H1 (cell line): Measurements from ENCODE around the gene ALOX15B. TPM values are rescaled to one million over a fixed set of nuclear protein-coding genes. Genes with fewer than 3 reads are reported as not detected.
A peak's percentile ranks its signal among the peaks of the same experiment; 100 is the strongest.

ENCODE experiments used
- CTCF ChIA-PET: fragments of 300-600 bp; sonication (Branson Sonifier 250); formaldehyde crosslinking; loops from one replicate; lab custom pipeline; 2021; ENCODE audit not compliant: partially characterized antibody; lab: Charles Lee
- POLR2A ChIA-PET: fragments of 300-600 bp; sonication (Branson Sonifier 250); formaldehyde crosslinking; loops from one replicate; lab custom pipeline; 2021; ENCODE audit warnings: inconsistent platforms; ENCODE audit not compliant: partially characterized antibody; lab: Charles Lee
- DNase-seq, 2 experiments: peaks; one replicate each; pipeline versions ENCODE4 v3.0.0 to v3.0.0-alpha.2; 2010 to 2022; ENCODE audit warnings: low spot score in 2 of 2, low read depth in 1 of 2, mixed read lengths in 1 of 2
- FAIRE-seq: peaks from 2 replicates; lab custom pipeline; 2011; peaks lifted over from hg19 to GRCh38; lab: Jason Lieb, UNC
- H2AFZ ChIP-seq: 2 replicates; pipeline ENCODE4 v1.8.1; 2012; ENCODE audit warnings: low read length, inconsistent platforms
- H2AK5ac ChIP-seq: 2 replicates; pipeline ENCODE4 v1.6.1; 2013; ENCODE audit warnings: low read depth, low read length
- H2BK120ac ChIP-seq: replicated peaks from 2 replicates; pipeline ENCODE3; 2013; ENCODE audit warnings: low read depth, low read length, inconsistent platforms
- H2BK12ac ChIP-seq: 2 replicates; pipeline ENCODE4 v1.6.1; 2013; ENCODE audit warnings: low read depth, low read length
- H2BK15ac ChIP-seq: 2 replicates; pipeline ENCODE4 v1.6.1; 2013; ENCODE audit warnings: low read length
- H2BK20ac ChIP-seq: 2 replicates; pipeline ENCODE4 v1.6.1; 2013; ENCODE audit warnings: low read length
- H2BK5ac ChIP-seq: 2 replicates; pipeline ENCODE4 v1.6.1; 2013; ENCODE audit warnings: low read depth, low read length
- H3K14ac ChIP-seq: 2 replicates; pipeline ENCODE4 v1.6.1; 2013; ENCODE audit warnings: inconsistent platforms; ENCODE audit not compliant: insufficient read length
- H3K18ac ChIP-seq: 2 replicates; pipeline ENCODE4 v1.6.1; 2013; ENCODE audit warnings: low read length; ENCODE audit errors: extremely low read depth
- H3K23ac ChIP-seq: 2 replicates; pipeline ENCODE4 v1.6.1; 2013; ENCODE audit warnings: inconsistent platforms; ENCODE audit not compliant: insufficient read length
- H3K23me2 ChIP-seq: 2 replicates; pipeline ENCODE4 v1.6.1; 2013; ENCODE audit warnings: low read depth, low read length
- H3K27ac ChIP-seq: 2 replicates; pipeline ENCODE4 v1.6.1; 2011; ENCODE audit warnings: low read depth, low read length, inconsistent platforms
- H3K27me3 ChIP-seq, 4 experiments: replicated peaks in 1 of 4; 1 replicate in 1 of 4; 2 replicates in 3 of 4; pipeline versions ENCODE4 v1.6.1 to v1.8.1; 2011 to 2013; ENCODE audit warnings: low read length in 3 of 4, mild to moderate bottlenecking in 3 of 4, inconsistent platforms in 2 of 4, mixed read lengths in 2 of 4, moderate library complexity in 1 of 4; ENCODE audit not compliant: control insufficient read depth in 3 of 4, insufficient read depth in 3 of 4; ENCODE audit errors: extremely low read depth in 1 of 4
- H3K36me3 ChIP-seq, 4 experiments: 2 replicates each; pipeline versions ENCODE4 v1.6.1 to v1.8.1; 2011 to 2013; ENCODE audit warnings: mild to moderate bottlenecking in 4 of 4, low read length in 3 of 4, moderate library complexity in 2 of 4, control low read depth in 1 of 4, inconsistent platforms in 1 of 4; ENCODE audit not compliant: insufficient read depth in 4 of 4, control insufficient read depth in 2 of 4
- H3K4ac ChIP-seq: replicated peaks from 2 replicates; pipeline ENCODE3; 2013; ENCODE audit warnings: low read length, low read depth, mixed read lengths, inconsistent platforms; ENCODE audit not compliant: insufficient read length
- H3K4me1 ChIP-seq, 4 experiments: replicated peaks in 1 of 4; 1 replicate in 1 of 4; 2 replicates in 3 of 4; pipeline versions ENCODE4 v1.6.1 to v1.8.1; 2011 to 2013; ENCODE audit warnings: low read length in 3 of 4, inconsistent platforms in 2 of 4, mixed read lengths in 1 of 4; ENCODE audit not compliant: insufficient read depth in 4 of 4, control insufficient read depth in 3 of 4
- H3K4me2 ChIP-seq, 2 experiments: 2 replicates each; pipeline versions ENCODE4 v1.6.1 to v1.8.1; 2011 to 2013; ENCODE audit warnings: low read depth in 2 of 2, low read length in 2 of 2, control low read depth in 1 of 2, inconsistent platforms in 1 of 2, mild to moderate bottlenecking in 1 of 2; ENCODE audit not compliant: insufficient read depth in 1 of 2
- H3K4me3 ChIP-seq, 4 experiments: fragments of 200-600, 300-600 bp in 1 of 4; sonication (generic), shearing (Covaris generic), sonication (Bioruptor Twin) in 1 of 4; 2 replicates each; pipeline versions ENCODE4 v1.5.1 to v1.8.1; 2011 to 2016; ENCODE audit warnings: low read length in 4 of 4, low read depth in 3 of 4, control low read depth in 2 of 4, inconsistent platforms in 2 of 4, mild to moderate bottlenecking in 2 of 4, mixed read lengths in 1 of 4, moderate library complexity in 1 of 4; ENCODE audit not compliant: insufficient read depth in 2 of 4; ENCODE audit errors: extremely low read depth in 1 of 4
- H3K56ac ChIP-seq: replicated peaks from 2 replicates; pipeline ENCODE3; 2013; ENCODE audit warnings: low read depth, mild to moderate bottlenecking, mixed read lengths, low read length, inconsistent platforms; ENCODE audit not compliant: insufficient read length
- H3K79me1 ChIP-seq: 2 replicates; pipeline ENCODE4 v1.6.1; 2013; ENCODE audit warnings: low read depth, low read length, control low read depth
- H3K79me2 ChIP-seq, 2 experiments: 2 replicates each; pipeline versions ENCODE4 v1.6.1 to v1.8.1; 2012 to 2013; ENCODE audit warnings: low read length in 2 of 2, mild to moderate bottlenecking in 2 of 2, inconsistent platforms in 1 of 2; ENCODE audit not compliant: insufficient read depth in 2 of 2, control insufficient read depth in 1 of 2
- H3K9ac ChIP-seq, 4 experiments: replicated peaks in 1 of 4; 1 replicate in 1 of 4; 2 replicates in 3 of 4; pipeline versions ENCODE4 v1.6.1 to v1.8.1; 2011 to 2013; ENCODE audit warnings: low read depth in 3 of 4, low read length in 3 of 4, control low read depth in 2 of 4, mild to moderate bottlenecking in 2 of 4, moderate library complexity in 2 of 4, inconsistent platforms in 1 of 4; ENCODE audit errors: extremely low read depth in 1 of 4
- H3K9me3 ChIP-seq, 2 experiments: 2 replicates each; pipeline versions ENCODE4 v1.6.1 to v1.8.1; 2012 to 2013; ENCODE audit warnings: mild to moderate bottlenecking in 2 of 2, moderate library complexity in 2 of 2, control low read depth in 1 of 2, inconsistent platforms in 1 of 2, low read depth in 1 of 2, low read length in 1 of 2, mixed read lengths in 1 of 2; ENCODE audit not compliant: insufficient read depth in 2 of 2
- H4K20me1 ChIP-seq, 2 experiments: replicated peaks in 1 of 2; 2 replicates each; pipeline versions ENCODE3 to v1.8.1; 2011 to 2013; ENCODE audit warnings: inconsistent platforms in 2 of 2, low read length in 2 of 2, mild to moderate bottlenecking in 1 of 2; ENCODE audit not compliant: insufficient read depth in 2 of 2, control insufficient read depth in 1 of 2
- H4K5ac ChIP-seq: 2 replicates; pipeline ENCODE4 v1.6.1; 2013; ENCODE audit warnings: low read length, low read depth, mixed read lengths, inconsistent platforms; ENCODE audit not compliant: insufficient read length
- H4K8ac ChIP-seq: 2 replicates; pipeline ENCODE4 v1.8.0; 2013; ENCODE audit warnings: mild to moderate bottlenecking, moderate library complexity, low read length, inconsistent platforms; ENCODE audit not compliant: insufficient read depth; ENCODE audit errors: extremely low read depth
- H4K91ac ChIP-seq: replicated peaks from 2 replicates; pipeline ENCODE3; 2013; ENCODE audit warnings: low read length, mixed read lengths, inconsistent platforms; ENCODE audit not compliant: insufficient read length
- JUN ChIP-seq: IDR thresholded peaks from 2 replicates; pipeline ENCODE4 v1.6.1; 2011; ENCODE audit warnings: low read depth, mild to moderate bottlenecking, improper control_type of control experiment, low read length
- KDM1A ChIP-seq: fragments of 200-600, 300-600 bp; sonication (generic); IDR thresholded peaks from 2 replicates; pipeline ENCODE4 v1.7.1; 2016; ENCODE audit warnings: mild to moderate bottlenecking, low read length, borderline replicate concordance
- MAFK ChIP-seq: IDR thresholded peaks from 2 replicates; pipeline ENCODE4 v1.6.1; 2012; ENCODE audit warnings: low read depth, mild to moderate bottlenecking, improper control_type of control experiment, low read length
- RXRA ChIP-seq: IDR thresholded peaks from 2 replicates; pipeline ENCODE4 v1.6.1; 2011; ENCODE audit warnings: low read depth, mild to moderate bottlenecking, low read length, moderate library complexity; ENCODE audit not compliant: insufficient read depth
- SAP30 ChIP-seq: fragments of 300-600 bp; sonication (generic); IDR thresholded peaks from 2 replicates; pipeline ENCODE4 v1.7.1; 2012; ENCODE audit warnings: low read length, moderate library complexity, mild to moderate bottlenecking, inconsistent platforms; ENCODE audit not compliant: insufficient read depth, insufficient replicate concordance
- SUZ12 ChIP-seq: fragments of 200-600 bp; sonication (generic); IDR thresholded peaks from 2 replicates; pipeline ENCODE4 v1.6.1; 2012; ENCODE audit warnings: mild to moderate bottlenecking, inconsistent platforms, low read length, moderate library complexity, mixed read lengths
- WGBS, 2 experiments: shearing (Covaris generic) in 1 of 2; methylation state at CpG; one replicate each; pipeline versions ENCODE4 v1.1.6 to v1.1.7; 2013 to 2015; ENCODE audit warnings: low lambda C conversion rate in 2 of 2, mixed read lengths in 2 of 2, inconsistent platforms in 1 of 2, low coverage in 1 of 2, missing lambda C conversion rate in 1 of 2; ENCODE audit not compliant: insufficient replicate concordance in 2 of 2, insufficient coverage in 1 of 2, insufficient read length in 1 of 2; ENCODE audit errors: extremely low coverage in 1 of 2, missing lambda C conversion rate in 1 of 2; 5-methylcytosine and 5-hydroxymethylcytosine counted together
- polyA plus RNA-seq, 7 experiments: library from polyadenylated mRNA; depleted of rRNA in 3 of 7; stranded (reverse) in 5 of 7; unstranded in 2 of 7; fragments of >200 nt in 5 of 7; fragments of 200-250 nt in 2 of 7; gene quantifications; 1 replicate in 5 of 7; 2 replicates in 1 of 7; 4 replicates in 1 of 7; pipeline versions ENCODE4 v1.2.1 to v1.2.3, GENCODE V29; 2011 to 2013; ENCODE audit warnings: missing spikeins in 2 of 7, mixed read lengths in 2 of 7
- total RNA-seq: library from RNA; stranded (reverse); fragmentation: NEBNext Ultra II Directional; extraction: Animal tissue kit (Norgen Biotek cat#: 25700); gene quantifications from 2 replicates; pipeline ENCODE4 v1.2.1, GENCODE V29; 2021
- TF ChIP-seq, protein P1 (sequence below), 3 experiments: IDR thresholded peaks; 1 replicate in 2 of 3; 2 replicates in 1 of 3; pipeline versions ENCODE4 v1.5.1 to v1.6.1; 2011; ENCODE audit warnings: low read length in 3 of 3, mild to moderate bottlenecking in 3 of 3, inconsistent platforms in 2 of 3, low read depth in 1 of 3, moderate library complexity in 1 of 3; ENCODE audit not compliant: insufficient read depth in 1 of 3; ENCODE audit errors: control extremely low read depth in 1 of 3

Gene ALOX15B
- total and polyA plus RNA-seq, 2 of the 8 experiments (the other 6 are each of a cell fraction or from before 2014, with no cell fraction given), result 0.63 to 0.91 TPM

- FAIRE-seq (no peak), DNase-seq (no peak)
- CTCF ChIA-PET, result interaction anchor here (0.5 to 4.0 kb wide), 11 partner anchors 8 to 118 kb away, joined by 3 to 19 read pairs (median 4); no protein-coding TSS in a partner anchor
- Histone ChIP-seq H3K27me3 (peaks cover 0 to 3% (median 0%) of the 10 kb centered on the region in 4 experiments; a peak in 3 of 7 replicates), H3K23me2 (no peaks in the 10 kb centered on the region), H3K4me1 (no peaks in the 10 kb centered on the region; a peak in 2 of 7 replicates), H2AFZ (no peak overlapping the region), H2BK12ac (no peak overlapping the region), H3K4me3 (no peak overlapping the region), H3K18ac (no peak overlapping the region), H2BK120ac (no peak overlapping the region), H2BK15ac (no peak overlapping the region), H3K9me3 (no peaks in the 10 kb centered on the region), H3K23ac (no peak overlapping the region), H3K27ac (no peak overlapping the region), H3K56ac (no peak overlapping the region), H3K9ac (no peak overlapping the region), H2BK5ac (no peak overlapping the region), H4K20me1 (no peaks in the 10 kb centered on the region), H3K4ac (no peak overlapping the region), H2BK20ac (no peak overlapping the region), H3K79me1 (no peaks in the 10 kb centered on the region), H3K36me3 (no peaks in the 10 kb centered on the region; a peak in 1 of 8 replicates), H3K79me2 (no peaks in the 10 kb centered on the region), H2AK5ac (no peak overlapping the region), H4K8ac (no peak overlapping the region), H4K5ac (no peak overlapping the region), H3K4me2 (no peak overlapping the region), H3K14ac (no peak overlapping the region), H4K91ac (no peak overlapping the region)
- 86% methylated on average over 22 of the region's 24 CpGs; no CpG with 5 or more reads in 1 of the 2 experiments for WGBS, 2 experiments
- TF ChIP-seq RXRA (no peak), SUZ12 (no peak), KDM1A (no peak), JUN (no peak), SAP30 (no peak), MAFK (no peak)
- TF ChIP-seq, protein P1, sequence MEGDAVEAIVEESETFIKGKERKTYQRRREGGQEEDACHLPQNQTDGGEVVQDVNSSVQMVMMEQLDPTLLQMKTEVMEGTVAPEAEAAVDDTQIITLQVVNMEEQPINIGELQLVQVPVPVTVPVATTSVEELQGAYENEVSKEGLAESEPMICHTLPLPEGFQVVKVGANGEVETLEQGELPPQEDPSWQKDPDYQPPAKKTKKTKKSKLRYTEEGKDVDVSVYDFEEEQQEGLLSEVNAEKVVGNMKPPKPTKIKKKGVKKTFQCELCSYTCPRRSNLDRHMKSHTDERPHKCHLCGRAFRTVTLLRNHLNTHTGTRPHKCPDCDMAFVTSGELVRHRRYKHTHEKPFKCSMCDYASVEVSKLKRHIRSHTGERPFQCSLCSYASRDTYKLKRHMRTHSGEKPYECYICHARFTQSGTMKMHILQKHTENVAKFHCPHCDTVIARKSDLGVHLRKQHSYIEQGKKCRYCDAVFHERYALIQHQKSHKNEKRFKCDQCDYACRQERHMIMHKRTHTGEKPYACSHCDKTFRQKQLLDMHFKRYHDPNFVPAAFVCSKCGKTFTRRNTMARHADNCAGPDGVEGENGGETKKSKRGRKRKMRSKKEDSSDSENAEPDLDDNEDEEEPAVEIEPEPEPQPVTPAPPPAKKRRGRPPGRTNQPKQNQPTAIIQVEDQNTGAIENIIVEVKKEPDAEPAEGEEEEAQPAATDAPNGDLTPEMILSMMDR (IDR thresholded peaks at IDR 0.05; ENCODE audit: control extremely low read depth in 1 of 3, insufficient read depth in 1 of 3, low read depth in 1 of 3, low read length in 3 of 3), result peak in 2 of 3 experiments; percentile 14 to 25; a peak in 2 of 4 replicates
- POLR2A ChIA-PET, result no interaction called here
These were observed 6.3 kb downstream of the ALOX15B start for GRCh38 chr17:8044819-8045810.
